ENCODE data around the gene CX3CL1. TPM values are rescaled to one million over a fixed set of nuclear protein-coding genes. Genes with fewer than 3 reads are reported as not detected.

CX3CL1 gene
- total RNA-seq, 1 experiment from 2014 or later = 1.7 TPM

DNA sequence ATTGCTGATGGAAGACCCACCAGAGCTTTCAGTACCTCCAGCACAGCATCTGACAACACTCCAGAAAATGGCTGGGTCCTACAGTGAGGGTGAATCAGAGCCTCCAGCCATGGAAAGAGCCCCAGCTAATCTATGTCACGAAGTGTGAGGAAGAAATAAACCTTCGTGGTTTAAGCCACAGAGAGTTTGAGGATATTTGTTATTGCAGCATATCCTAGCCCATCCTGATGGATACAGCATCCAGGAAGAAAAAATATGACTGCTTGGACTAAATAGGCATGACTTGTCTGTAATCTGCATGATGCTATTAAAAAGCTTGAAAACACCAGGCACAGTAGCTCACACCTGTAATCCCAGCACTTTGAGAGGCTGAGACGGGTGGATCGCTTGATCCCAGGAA lies 19.0 kb downstream of the CX3CL1 start:
- Histone ChIP-seq H3K18ac (ENCODE audit: insufficient read length, low read depth, low read length) (no peak overlapping the region), H3K4ac (ENCODE audit: low read depth, low read length) (no peak overlapping the region), H4K91ac (ENCODE audit: insufficient read length, low read depth, low read length) (no peak overlapping the region), H4K5ac (ENCODE audit: insufficient read length, low read depth, low read length) (no peak overlapping the region), H3K27ac (ENCODE audit: insufficient read length, low read depth, low read length) (no peak overlapping the region), H3K23ac (ENCODE audit: insufficient read length, low read depth, low read length) (no peak overlapping the region), H3K9ac (ENCODE audit: extremely low read depth, insufficient read length, low read length) (no peak overlapping the region), H4K8ac (replicated peaks; ENCODE audit: insufficient read length, low read depth, low read length) (no peak overlapping the region), H3K56ac (ENCODE audit: insufficient read length, low read depth, low read length) (no peak overlapping the region), H3K27me3 (ENCODE audit: insufficient read depth, low read length) (no peaks in the 10 kb centered on the region), H2AFZ (ENCODE audit: low read length) (no peak overlapping the region), H3K4me2 (ENCODE audit: insufficient read depth, insufficient read length, low read length) (no peak overlapping the region), H3K23me2 (ENCODE audit: insufficient read length, low read depth, low read length, poor library complexity, severe bottlenecking) (no peaks in the 10 kb centered on the region), H2BK12ac (ENCODE audit: insufficient read length, low read depth, low read length) (no peak overlapping the region), H3T11ph (ENCODE audit: low read length) (no peak overlapping the region), H3K14ac (ENCODE audit: insufficient read depth, low read length) (no peak overlapping the region), H3K79me2 (ENCODE audit: insufficient read depth, low read length) (no peaks in the 10 kb centered on the region), H3K4me1 (ENCODE audit: insufficient read depth, low read length) (0 out of 2 replicates have a peak, but pooled peaks cover 2% of the 10 kb centered on the region), H2BK15ac (ENCODE audit: low read depth, low read length) (no peak overlapping the region), H2BK5ac (ENCODE audit: insufficient read length, low read length) (no peak overlapping the region), H4K20me1 (ENCODE audit: control insufficient read depth, insufficient read depth, insufficient read length) (peaks cover 2% of the 10 kb centered on the region), H3K79me1 (ENCODE audit: insufficient read depth, low read depth, low read length, poor library complexity, severe bottlenecking) (no peaks in the 10 kb centered on the region), H3K9me3 (ENCODE audit: control insufficient read depth, low read depth, low read length) (no peaks in the 10 kb centered on the region), H2BK120ac (ENCODE audit: low read depth, low read length, poor library complexity, severe bottlenecking) (no peak overlapping the region), H2AK5ac (ENCODE audit: insufficient read length, low read length) (no peak overlapping the region), H2BK20ac (ENCODE audit: low read depth, low read length, poor library complexity, severe bottlenecking) (no peak overlapping the region)
- no CpG with 5 or more reads among the region's 4 CpGs for WGBS (ENCODE audit: extremely low coverage, insufficient read length, low lambda C conversion rate)
- no peak for DNase-seq
- Mint-ChIP-seq H3K27ac (no peak overlapping the region), H3K4me1 (peaks cover 4 to 7% of the 10 kb centered on the region in 2 experiments), H3K9me3 (peaks cover 2 to 5% of the 10 kb centered on the region in 2 experiments; a peak in 2 of 5 replicates), H3K27me3 (ENCODE audit: low read depth) (peaks cover 7% of the 10 kb centered on the region), H3K4me3 (no peak overlapping the region), H3K36me3 (ENCODE audit: insufficient read depth in 1 of 3, low read depth in 3 of 3) (no peaks in the 10 kb centered on the region)
- TF ChIP-seq, protein P1, sequence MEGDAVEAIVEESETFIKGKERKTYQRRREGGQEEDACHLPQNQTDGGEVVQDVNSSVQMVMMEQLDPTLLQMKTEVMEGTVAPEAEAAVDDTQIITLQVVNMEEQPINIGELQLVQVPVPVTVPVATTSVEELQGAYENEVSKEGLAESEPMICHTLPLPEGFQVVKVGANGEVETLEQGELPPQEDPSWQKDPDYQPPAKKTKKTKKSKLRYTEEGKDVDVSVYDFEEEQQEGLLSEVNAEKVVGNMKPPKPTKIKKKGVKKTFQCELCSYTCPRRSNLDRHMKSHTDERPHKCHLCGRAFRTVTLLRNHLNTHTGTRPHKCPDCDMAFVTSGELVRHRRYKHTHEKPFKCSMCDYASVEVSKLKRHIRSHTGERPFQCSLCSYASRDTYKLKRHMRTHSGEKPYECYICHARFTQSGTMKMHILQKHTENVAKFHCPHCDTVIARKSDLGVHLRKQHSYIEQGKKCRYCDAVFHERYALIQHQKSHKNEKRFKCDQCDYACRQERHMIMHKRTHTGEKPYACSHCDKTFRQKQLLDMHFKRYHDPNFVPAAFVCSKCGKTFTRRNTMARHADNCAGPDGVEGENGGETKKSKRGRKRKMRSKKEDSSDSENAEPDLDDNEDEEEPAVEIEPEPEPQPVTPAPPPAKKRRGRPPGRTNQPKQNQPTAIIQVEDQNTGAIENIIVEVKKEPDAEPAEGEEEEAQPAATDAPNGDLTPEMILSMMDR (conservative IDR thresholded peaks at IDR 0.05) = no peak

Measured in H9 (cell line).